ENCODE data around the gene CERS1. TPM values are rescaled to one million over a fixed set of nuclear protein-coding genes. Genes with fewer than 3 reads are reported as not detected.

Gene CERS1
- total RNA-seq, 1 experiment from 2014 or later, result 0.96 TPM

GRCh38 chr19:18941628-18942354 lies 45.8 kb upstream of the CERS1 start:
- Histone ChIP-seq H3K27ac (ENCODE audit: low read depth, low read length) (no peak overlapping the region), H4K20me1 (ENCODE audit: insufficient read depth) (no peaks in the 10 kb centered on the region), H3K4me3 (replicated peaks in 1 of 2; ENCODE audit: low read depth in 1 of 2, low read length in 2 of 2) (peak overlapping the region; percentile 8 to 32; a peak in 3 of 4 replicates), H3K9me3 (ENCODE audit: control insufficient read depth in 1 of 2, insufficient read depth in 1 of 2, low read depth in 1 of 2, low read length in 2 of 2) (no peaks in the 10 kb centered on the region), H3K9ac (ENCODE audit: low read length) (no peak overlapping the region), H3K4me1 (ENCODE audit: control insufficient read depth in 1 of 2, insufficient read depth in 2 of 2, low read length in 2 of 2) (peaks cover 10 to 35% of the 10 kb centered on the region in 2 experiments), H3K9me2 (ENCODE audit: insufficient read depth) (no peaks in the 10 kb centered on the region), H3K79me2 (ENCODE audit: insufficient read depth, low read length) (peaks cover 9% of the 10 kb centered on the region; the same call in 1 of the 2 replicates), H3K36me3 (ENCODE audit: control insufficient read depth in 1 of 2, insufficient read depth in 2 of 2, low read length in 2 of 2) (peaks cover 0 to 5% of the 10 kb centered on the region in 2 experiments; a peak in 1 of 4 replicates), H2AFZ (ENCODE audit: low read depth, low read length, poor library complexity, severe bottlenecking) (peak overlapping the region; percentile 54), H3K27me3 (ENCODE audit: insufficient read depth, low read length) (no peaks in the 10 kb centered on the region), H3K4me2 (ENCODE audit: low read length) (peak overlapping the region; percentile 65)
- RAD21 ChIA-PET (ENCODE audit: low non-redundant PET in 1 of 2, low total read pairs in 2 of 2, uncharacterized antibody in 2 of 2, unreplicated experiment in 2 of 2), result no interaction called here
- TF ChIP-seq TCF7L2 (IDR thresholded peaks at IDR 0.05; ENCODE audit: borderline replicate concordance, extremely low read depth, insufficient read depth, insufficient read length) (no peak), ZFX (IDR thresholded peaks at IDR 0.05) (no peak), EZH2 (IDR thresholded peaks at IDR 0.05) (no peak), SIN3A (IDR thresholded peaks at IDR 0.05; ENCODE audit: low read depth) (no peak), CTCF (IDR thresholded peaks at IDR 0.05 in 2 of 3, conservative IDR thresholded peaks at IDR 0.05 in 1 of 3; ENCODE audit: borderline replicate concordance in 1 of 3, insufficient read depth in 1 of 3, low read depth in 2 of 3, low read length in 2 of 3) (no peak), ZBTB33 (IDR thresholded peaks at IDR 0.05; ENCODE audit: extremely low read depth, insufficient replicate concordance, low read length) (no peak), YY1 (IDR thresholded peaks at IDR 0.05; ENCODE audit: extremely low read depth, insufficient replicate concordance, low read depth, low read length) (no peak), ZNF274 (IDR thresholded peaks at IDR 0.05; ENCODE audit: low read depth, low read length) (no peak), SP1 (IDR thresholded peaks at IDR 0.05; ENCODE audit: low read depth) (no peak), REST (IDR thresholded peaks at IDR 0.05; ENCODE audit: low read depth) (no peak), JUND (IDR thresholded peaks at IDR 0.05) (no peak), CEBPB (IDR thresholded peaks at IDR 0.05; ENCODE audit: low read depth) (no peak), POLR2AphosphoS5 (IDR thresholded peaks at IDR 0.05; ENCODE audit: low read depth, low read length) (no peak), FOSL1 (IDR thresholded peaks at IDR 0.05; ENCODE audit: low read depth) (no peak)
- CTCF ChIA-PET, result no interaction called here
- DNase-seq (ENCODE audit: low read depth, low spot score), result no peak
- BruUV-seq (replicated peaks), result no TSS peak
- ATAC-seq, result no peak
- POLR2A ChIA-PET, result no interaction called here
- intact Hi-C loops (cut with micrococcal nuclease), result loop anchor here (2.0 kb wide), 1 partner anchor 45 kb away; no protein-coding TSS in a partner anchor

Data from HCT116 (cell line).